HG02623 (cell line): ENCODE measurements around the gene CCDC30.
"Not testable (repeated sequence)": the region's sequence is repeated elsewhere in the genome, so short reads cannot be mapped to it uniquely, and the experiment has no call there.

Experiments used
- ATAC-seq: cut with Tn5 transposase; IDR thresholded peaks from one replicate; pipeline ENCODE4 v1.9.1; 2021; ENCODE audit warnings: moderate library complexity; ENCODE audit not compliant: unreplicated experiment

CCDC30 gene

GRCh38 chr1:42449256-42449655 lies 13.8 kb upstream of the CCDC30 start:
- ATAC-seq = no peak

- no peak for ATAC-seq
Observed at GRCh38 chr1:42450061-42450460, 13.0 kb upstream of the CCDC30 start.

- no peak for ATAC-seq
Observed at GRCh38 chr1:42453386-42453785, 9.7 kb upstream of the CCDC30 start.

- ATAC-seq = no peak
Observed at GRCh38 chr1:42454403-42454802, 8.7 kb upstream of the CCDC30 start.

GRCh38 chr1:42456010-42456753 lies 6.9 kb upstream of the CCDC30 start, which contains the start of the genes PPCS and ZMYND12:
Gene PPCS (plus strand): TSS chr1:42456543. CDS start chr1:42456566, 23 bp downstream.
Gene ZMYND12 (minus strand): TSS chr1:42456022. CDS start chr1:42455997, 25 bp downstream.
- ATAC-seq = peak; percentile 83

- peak; percentile 60 for ATAC-seq
Observed at GRCh38 chr1:42456754-42457089, 6.4 kb upstream of the CCDC30 start.

GRCh38 chr1:42461196-42461595 lies 1.9 kb upstream of the CCDC30 start:
- no peak for ATAC-seq

GRCh38 chr1:42463921-42464320 lies 835 bp downstream of the CCDC30 start:
- no peak for ATAC-seq

GRCh38 chr1:42466030-42466429 lies 2.9 kb downstream of the CCDC30 start:
- ATAC-seq = no peak

- ATAC-seq = no peak
Observed at GRCh38 chr1:42469727-42470126, 6.6 kb downstream of the CCDC30 start.

- ATAC-seq = no peak
Observed at GRCh38 chr1:42476605-42477004, 13.5 kb downstream of the CCDC30 start.

- not testable (repeated sequence) for ATAC-seq
Observed at GRCh38 chr1:42477354-42477753, 14.3 kb downstream of the CCDC30 start.

- no peak for ATAC-seq
Observed at GRCh38 chr1:42477775-42478174, 14.7 kb downstream of the CCDC30 start.

GRCh38 chr1:42479621-42480020 lies 16.5 kb downstream of the CCDC30 start:
- no peak for ATAC-seq

- ATAC-seq = no peak
Observed at GRCh38 chr1:42480921-42481320, 17.8 kb downstream of the CCDC30 start.

- ATAC-seq = no peak
Observed at GRCh38 chr1:42482635-42483153, 19.6 kb downstream of the CCDC30 start.

- no peak for ATAC-seq
Observed at GRCh38 chr1:42484382-42484781, 21.3 kb downstream of the CCDC30 start.

GRCh38 chr1:42490237-42490636 lies 27.2 kb downstream of the CCDC30 start:
- ATAC-seq = no peak

GRCh38 chr1:42502031-42502430 lies 38.9 kb downstream of the CCDC30 start:
- not testable (repeated sequence) for ATAC-seq

- no peak for ATAC-seq
Observed at GRCh38 chr1:42504535-42505128, 41.5 kb downstream of the CCDC30 start.

GRCh38 chr1:42506576-42506975 lies 43.5 kb downstream of the CCDC30 start:
- ATAC-seq = no peak

GRCh38 chr1:42511581-42512155 lies 48.6 kb downstream of the CCDC30 start:
- not testable (repeated sequence) for ATAC-seq
